ENCODE data around the gene KRT71. TPM values are rescaled to one million over a fixed set of nuclear protein-coding genes. Genes with fewer than 3 reads are reported as not detected.
A peak's percentile ranks its signal among the peaks of the same experiment; 100 is the strongest.

Gene KRT71
- total RNA-seq, 1 experiment from 2014 or later, result not detected

- no peaks in the 10 kb centered on the region for H3K79me2 ChIP-seq (ENCODE audit: low read length)
- H3K9me2 ChIP-seq (replicated peaks; ENCODE audit: low read length), result no peaks in the 10 kb centered on the region
- peak; percentile 31 for DNase-seq
- ChIA-PET CTCF (no interaction called here), POLR2A (ENCODE audit: unreplicated experiment) (no interaction called here)
- H2AFZ ChIP-seq (ENCODE audit: low read length), result no peak overlapping the region
- no TSS peak for BruUV-seq (replicated peaks)
- no peak overlapping the region for H3K4me3 ChIP-seq (ENCODE audit: low read length)
- H3K4me1 ChIP-seq (ENCODE audit: insufficient read depth, low read length), result peaks cover 46% of the 10 kb centered on the region
- no peaks in the 10 kb centered on the region for H3K27me3 ChIP-seq (ENCODE audit: low read length)
- no peaks in the 10 kb centered on the region for H4K20me1 ChIP-seq (ENCODE audit: low read length)
- no peak overlapping the region for H3K4me2 ChIP-seq (ENCODE audit: low read length)
- H3K27ac ChIP-seq (ENCODE audit: low read length), result peak overlapping the region; percentile 86; the same call in 1 of the 2 replicates
- no peaks in the 10 kb centered on the region for H3K36me3 ChIP-seq (ENCODE audit: low read depth, low read length)
- TF ChIP-seq CTCF (conservative IDR thresholded peaks at IDR 0.05; ENCODE audit: low read depth, low read length) (no peak), EZH2phosphoT487 (IDR thresholded peaks at IDR 0.05; ENCODE audit: borderline replicate concordance, low read length) (no peak), EZH2 (IDR thresholded peaks at IDR 0.05; ENCODE audit: low read length, unreplicated experiment) (no peak)
- intact Hi-C loops (cut with micrococcal nuclease), result no loop called here
- no peak overlapping the region for H3K9ac ChIP-seq (ENCODE audit: low read length)
- H3K9me3 ChIP-seq (ENCODE audit: low read length), result no peaks in the 10 kb centered on the region
- H3F3A ChIP-seq (ENCODE audit: low read length, unreplicated experiment), result no peaks in the 10 kb centered on the region
- no peak for ATAC-seq
Observed at GRCh38 chr12:52494518-52494917, 58.4 kb downstream of the KRT71 start.

- Histone ChIP-seq H3K4me2 (ENCODE audit: low read length) (0 out of 2 replicates have a peak overlapping the region, but pooled peaks have one; percentile 10), H3K9ac (ENCODE audit: low read length) (peak overlapping the region; percentile 46; the same call in 1 of the 2 replicates), H3K27ac (ENCODE audit: low read length) (peak overlapping the region; percentile 87), H3K27me3 (ENCODE audit: low read length) (no peaks in the 10 kb centered on the region), H4K20me1 (ENCODE audit: low read length) (no peaks in the 10 kb centered on the region), H2AFZ (ENCODE audit: low read length) (no peak overlapping the region), H3K4me1 (ENCODE audit: insufficient read depth, low read length) (peaks cover 46% of the 10 kb centered on the region), H3K9me3 (ENCODE audit: low read length) (no peaks in the 10 kb centered on the region), H3K4me3 (ENCODE audit: low read length) (no peak overlapping the region), H3K79me2 (ENCODE audit: low read length) (no peaks in the 10 kb centered on the region), H3K9me2 (replicated peaks; ENCODE audit: low read length) (no peaks in the 10 kb centered on the region), H3F3A (ENCODE audit: low read length, unreplicated experiment) (no peaks in the 10 kb centered on the region), H3K36me3 (ENCODE audit: low read depth, low read length) (no peaks in the 10 kb centered on the region)
- no TSS peak for BruUV-seq (replicated peaks)
- intact Hi-C loops (cut with micrococcal nuclease), result no loop called here
- TF ChIP-seq EZH2 (IDR thresholded peaks at IDR 0.05; ENCODE audit: low read length, unreplicated experiment) (no peak), CTCF (conservative IDR thresholded peaks at IDR 0.05; ENCODE audit: low read depth, low read length) (no peak), EZH2phosphoT487 (IDR thresholded peaks at IDR 0.05; ENCODE audit: borderline replicate concordance, low read length) (no peak)
- DNase-seq, result no peak
- no peak for ATAC-seq
- ChIA-PET POLR2A (ENCODE audit: unreplicated experiment) (no interaction called here), CTCF (no interaction called here)
Observed at GRCh38 chr12:52494100-52494499, 58.8 kb downstream of the KRT71 start.

Other genes with a start within 250 kb of the KRT71 start
- 0.33 and 1.1 TPM in 2 replicates for gene KRT83, start 231.7 kb downstream of the KRT71 start, total RNA-seq (2014; rRNA removed)
- gene KRT85, start 185.7 kb downstream of the KRT71 start, total RNA-seq (2014; rRNA removed), result not detected in 2 replicates
- gene KRT84, start 167.5 kb downstream of the KRT71 start, total RNA-seq (2014; rRNA removed), result 0.15 TPM in 1 of 2 replicates, not detected in the other
- 0.29 TPM in 1 of 2 replicates, not detected in the other for gene KRT82, start 146.8 kb downstream of the KRT71 start, total RNA-seq (2014; rRNA removed)
- gene KRT75, start 118.8 kb downstream of the KRT71 start, total RNA-seq (2014; rRNA removed), result 32.8 and 38.5 TPM in 2 replicates
- gene KRT6B, start 101.0 kb downstream of the KRT71 start, total RNA-seq (2014; rRNA removed), result 7.7 and 8.5 TPM in 2 replicates
- gene KRT6C, start 79.3 kb downstream of the KRT71 start, total RNA-seq (2014; rRNA removed), result not detected in 2 replicates
- gene KRT6A, start 59.9 kb downstream of the KRT71 start, total RNA-seq (2014; rRNA removed), result 46.3 and 61.2 TPM in 2 replicates
- gene KRT5, start 32.8 kb downstream of the KRT71 start, total RNA-seq (2014; rRNA removed), result not detected in 2 replicates
- gene KRT74, start 20.7 kb upstream of the KRT71 start, total RNA-seq (2014; rRNA removed), result not detected in 2 replicates
- not detected in 2 replicates for gene KRT72, start 48.3 kb upstream of the KRT71 start, total RNA-seq (2014; rRNA removed)
- not detected in 2 replicates for gene KRT73, start 65.4 kb upstream of the KRT71 start, total RNA-seq (2014; rRNA removed)
- gene KRT2, start 99.1 kb upstream of the KRT71 start, total RNA-seq (2014; rRNA removed), result 0.23 TPM in 1 of 2 replicates, not detected in the other
- gene KRT1, start 127.3 kb upstream of the KRT71 start, total RNA-seq (2014; rRNA removed), result not detected in 2 replicates
- gene KRT77, start 150.4 kb upstream of the KRT71 start, total RNA-seq (2014; rRNA removed), result not detected in 2 replicates
- not detected in 2 replicates for gene KRT76, start 224.2 kb upstream of the KRT71 start, total RNA-seq (2014; rRNA removed)
- 0.17 and 0.33 TPM in 2 replicates for gene KRT3, start 243.0 kb upstream of the KRT71 start, total RNA-seq (2014; rRNA removed)